Coronary artery (tissue), 2 donors: ENCODE results near the gene CFAP61.
"Not testable (repeated sequence)": the region's sequence is repeated elsewhere in the genome, so short reads cannot be mapped to it uniquely, and the experiment has no call there.

ENCODE experiments used
- DNase-seq: peaks from one replicate; pipeline ENCODE4 v3.0.0-alpha.2; 2017; ENCODE audit warnings: low spot score
- H3K27ac ChIP-seq, 2 donors: fragments of 200-600 bp; sonication (generic); one replicate each; pipeline ENCODE4 v1.5.1; 2016 to 2019
- H3K4me3 ChIP-seq: fragments of 200-600 bp; sonication (generic); 2 replicates; pipeline ENCODE4 v1.5.1; 2016; ENCODE audit warnings: mild to moderate bottlenecking, moderate library complexity
- CTCF ChIP-seq: fragments of 200-600 bp; sonication (generic); IDR thresholded peaks from one replicate; pipeline ENCODE4 v1.5.1; 2019; ENCODE audit warnings: antibody characterized with exemption

CFAP61 gene

GRCh38 chr20:20102716-20103258 is 50.5 kb downstream of the CFAP61 start:
- TF ChIP-seq CTCF: no peak
- Histone ChIP-seq H3K27ac (no peak overlapping the region), H3K4me3 (no peak overlapping the region)
- no peak for DNase-seq

- H3K4me3 ChIP-seq: no peak overlapping the region
- DNase-seq: no peak
- TF ChIP-seq CTCF: no peak
- H3K27ac ChIP-seq: no peak overlapping the region
Observed at GRCh38 chr20:20103486-20103885, 51.2 kb downstream of the CFAP61 start.

- DNase-seq, H3K27ac ChIP-seq, H3K4me3 ChIP-seq: not testable (repeated sequence)
Observed at GRCh38 chr20:20123187-20123586, 70.9 kb downstream of the CFAP61 start.

- Histone ChIP-seq H3K4me3 (no peak overlapping the region), H3K27ac (no peak overlapping the region)
- TF ChIP-seq CTCF: no peak
- DNase-seq: no peak
Observed at GRCh38 chr20:20130399-20130798, 78.1 kb downstream of the CFAP61 start.

GRCh38 chr20:20134941-20135575 is 82.7 kb downstream of the CFAP61 start:
- Histone ChIP-seq H3K27ac (no peak overlapping the region), H3K4me3 (no peak overlapping the region)
- DNase-seq: no peak
- no peak for TF ChIP-seq CTCF

GRCh38 chr20:20136313-20136712 is 84.0 kb downstream of the CFAP61 start:
- Histone ChIP-seq H3K27ac (no peak overlapping the region), H3K4me3 (no peak overlapping the region)
- no peak for DNase-seq
- TF ChIP-seq CTCF: no peak

- TF ChIP-seq CTCF: no peak
- Histone ChIP-seq H3K4me3 (no peak overlapping the region), H3K27ac (no peak overlapping the region)
- no peak for DNase-seq
Observed at GRCh38 chr20:20137851-20138250, 85.5 kb downstream of the CFAP61 start.
